RPMI8226 (cell line): ENCODE data around the gene ALX3.
"Not testable (repeated sequence)": the region's sequence is repeated elsewhere in the genome, so short reads cannot be mapped to it uniquely, and the experiment has no call there.

Experiments
- DNase-seq: peaks from one replicate; pipeline ENCODE4 v3.0.0-alpha.2; 2015

The ALX3 gene

DNA sequence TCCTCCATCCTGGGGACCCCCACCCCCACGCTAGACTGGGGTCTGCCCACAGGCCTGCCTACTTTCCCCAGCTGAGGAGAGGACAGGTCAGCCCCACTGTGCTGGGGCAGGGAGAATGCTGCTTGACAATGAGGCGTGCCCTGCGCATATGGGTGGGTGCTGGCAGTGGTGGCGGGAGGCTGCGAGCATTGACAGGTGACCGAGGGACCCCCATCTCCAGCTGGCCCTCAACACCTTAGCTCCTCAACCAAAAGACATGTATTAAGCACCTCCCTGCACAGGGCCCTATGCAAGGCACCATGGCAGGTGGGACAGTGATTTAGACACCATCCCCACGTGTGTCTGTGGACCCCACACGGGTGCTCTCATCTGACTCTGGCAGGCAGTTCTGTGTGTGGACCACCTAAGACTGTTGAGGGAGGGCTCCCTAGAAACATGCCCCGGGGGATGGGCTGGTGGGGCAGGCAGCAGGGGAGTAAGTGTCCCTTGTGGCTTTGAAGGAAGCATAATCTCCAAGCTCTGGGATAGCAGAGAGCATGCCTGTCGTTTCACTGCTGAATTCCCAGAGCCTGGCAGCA, 18.4 kb upstream of the ALX3 start:
- DNase-seq, result no peak

DNA sequence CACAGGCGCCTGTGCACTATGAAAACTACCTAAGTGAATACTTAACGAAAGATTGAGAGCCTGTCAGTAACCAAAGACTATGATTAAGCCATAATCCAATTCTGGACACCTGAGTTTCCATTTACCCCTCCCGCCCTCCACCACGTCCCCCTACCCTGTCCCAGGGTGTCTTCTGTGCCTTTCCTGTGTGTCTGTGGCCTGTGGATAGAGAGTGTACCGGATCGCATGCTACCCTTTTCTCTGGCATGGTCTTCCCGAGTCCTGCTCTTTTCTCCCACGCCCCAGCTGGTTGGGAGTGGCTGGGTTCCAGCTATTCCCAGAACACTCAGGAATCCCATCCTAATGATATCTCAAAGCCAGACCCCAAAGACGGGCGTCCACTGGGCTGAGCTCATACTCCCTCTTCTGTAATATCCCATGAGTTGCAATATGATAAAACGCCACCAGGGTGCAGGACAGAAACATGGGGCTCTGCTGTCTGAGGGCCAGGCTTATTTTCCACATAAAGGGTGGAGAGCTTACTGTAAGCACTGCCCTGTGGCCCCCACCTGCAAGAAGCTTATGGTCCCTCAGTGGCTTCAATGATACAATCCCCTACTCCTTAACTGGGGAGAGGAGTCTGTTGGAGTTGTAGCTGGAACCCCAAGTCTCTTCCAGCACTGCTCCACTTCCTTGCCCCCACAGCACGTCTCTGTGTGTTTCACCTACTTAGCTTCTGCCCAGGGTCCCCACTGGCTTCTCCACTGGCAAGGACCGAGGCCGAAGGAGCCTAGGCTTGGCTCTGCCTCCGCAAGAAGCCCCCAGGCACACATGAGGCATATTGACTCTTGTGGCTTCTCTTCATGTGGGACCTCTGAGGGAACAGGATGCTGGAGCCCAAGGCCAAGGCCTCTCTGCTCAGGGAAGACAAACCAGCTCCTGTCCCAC, 17.6 kb upstream of the ALX3 start:
- DNase-seq, result peak; percentile 59

DNA sequence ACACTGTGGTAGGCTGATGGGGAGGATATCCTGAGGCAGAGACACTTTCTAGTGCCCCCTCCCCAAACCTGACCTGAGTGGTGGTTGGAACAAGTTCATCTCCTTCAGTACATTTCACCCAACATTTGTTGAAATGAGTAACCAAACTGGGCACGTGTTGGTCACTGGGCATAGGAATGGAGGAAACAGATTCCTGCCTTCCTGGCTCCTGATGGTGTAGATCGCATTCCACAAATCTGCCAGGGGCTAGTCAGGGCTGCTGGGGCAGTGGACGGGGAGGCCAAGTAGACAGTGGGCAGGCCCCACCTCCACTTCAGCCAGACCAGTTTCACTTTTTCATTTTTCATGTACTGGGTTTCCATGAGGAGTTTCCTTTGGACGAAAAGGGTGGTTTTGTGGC, 16.5 kb upstream of the ALX3 start:
- DNase-seq, result no peak

DNA sequence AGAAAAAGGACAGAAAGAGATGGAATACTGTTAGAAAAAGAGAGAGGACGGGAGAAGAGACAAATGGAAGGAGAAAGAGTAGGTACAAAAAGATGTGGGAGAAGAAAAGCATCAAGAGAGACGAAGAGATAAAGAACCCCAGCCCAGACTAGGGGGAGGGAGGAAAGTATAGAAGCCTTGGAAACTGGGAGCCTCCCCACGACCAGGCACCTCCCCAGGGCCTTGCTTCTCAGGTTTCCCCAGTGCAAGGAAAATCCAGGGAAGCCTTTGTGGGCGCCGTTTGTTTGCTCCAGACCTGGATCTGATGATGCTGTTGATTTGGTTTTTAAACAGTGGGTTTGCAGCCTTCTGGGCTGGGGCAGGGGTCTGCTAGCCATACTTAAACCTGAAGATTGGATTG, 15.2 kb upstream of the ALX3 start:
- no peak for DNase-seq

DNA sequence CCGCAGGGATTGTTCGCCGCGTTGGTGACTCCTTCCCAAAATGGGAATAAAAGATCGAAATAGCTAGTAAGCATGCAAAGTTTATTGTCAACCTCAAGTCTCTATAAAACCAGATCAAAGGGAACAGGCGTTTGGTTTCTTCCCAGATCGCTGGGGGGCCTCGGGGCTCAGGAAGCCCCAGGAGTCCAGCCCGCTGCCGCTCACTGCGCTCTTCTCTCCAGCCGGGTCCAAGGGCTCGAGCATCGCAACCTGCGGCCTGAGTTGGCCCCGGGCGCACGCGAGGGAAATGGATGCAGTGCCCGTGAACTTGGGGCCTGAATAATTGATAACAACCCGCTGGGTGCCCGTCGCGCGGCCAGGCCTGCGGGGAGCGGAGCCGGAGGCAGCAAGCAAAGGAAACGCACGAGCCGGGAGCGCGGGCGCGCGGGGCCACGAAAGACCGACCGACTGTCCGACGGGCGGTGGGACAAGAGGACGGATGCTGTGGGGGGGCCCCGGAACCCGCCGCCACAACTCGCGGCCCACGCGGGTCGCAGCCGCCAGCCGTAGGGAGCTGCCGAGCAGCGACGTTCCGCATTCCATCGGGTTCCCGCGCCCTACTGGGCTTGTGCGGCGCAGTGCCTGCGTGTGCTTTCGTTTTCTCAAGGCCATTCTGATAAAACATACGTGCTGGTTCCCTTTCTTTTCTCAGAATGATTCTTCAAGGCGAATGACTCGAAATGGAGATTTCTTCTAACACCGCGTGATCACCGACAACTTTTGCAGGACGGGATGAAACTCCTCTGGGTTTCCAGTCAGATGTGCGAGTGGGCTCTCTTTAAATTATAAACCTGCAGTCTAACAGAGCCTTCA, 14.0 kb upstream of the ALX3 start:
- DNase-seq, result peak; percentile 20

DNA sequence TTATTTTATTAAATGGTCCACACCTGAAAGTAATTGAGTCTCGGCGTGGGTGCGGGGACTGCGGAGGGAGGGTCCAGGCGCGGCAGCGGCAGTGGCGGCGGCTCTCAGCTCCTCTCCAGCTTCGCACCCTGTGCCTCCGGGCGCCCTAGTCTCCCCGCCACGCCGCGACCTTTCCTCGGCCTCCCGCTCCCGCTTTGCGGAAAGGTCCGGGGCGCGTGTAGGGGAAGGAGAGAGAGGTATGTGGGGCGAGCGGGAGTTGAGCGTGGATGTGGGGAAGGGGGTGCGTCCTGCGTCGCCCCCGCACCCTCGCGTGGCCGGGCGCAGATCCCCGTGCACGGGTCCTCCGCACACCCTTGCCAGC, 13.4 kb upstream of the ALX3 start:
- DNase-seq, result no peak

DNA sequence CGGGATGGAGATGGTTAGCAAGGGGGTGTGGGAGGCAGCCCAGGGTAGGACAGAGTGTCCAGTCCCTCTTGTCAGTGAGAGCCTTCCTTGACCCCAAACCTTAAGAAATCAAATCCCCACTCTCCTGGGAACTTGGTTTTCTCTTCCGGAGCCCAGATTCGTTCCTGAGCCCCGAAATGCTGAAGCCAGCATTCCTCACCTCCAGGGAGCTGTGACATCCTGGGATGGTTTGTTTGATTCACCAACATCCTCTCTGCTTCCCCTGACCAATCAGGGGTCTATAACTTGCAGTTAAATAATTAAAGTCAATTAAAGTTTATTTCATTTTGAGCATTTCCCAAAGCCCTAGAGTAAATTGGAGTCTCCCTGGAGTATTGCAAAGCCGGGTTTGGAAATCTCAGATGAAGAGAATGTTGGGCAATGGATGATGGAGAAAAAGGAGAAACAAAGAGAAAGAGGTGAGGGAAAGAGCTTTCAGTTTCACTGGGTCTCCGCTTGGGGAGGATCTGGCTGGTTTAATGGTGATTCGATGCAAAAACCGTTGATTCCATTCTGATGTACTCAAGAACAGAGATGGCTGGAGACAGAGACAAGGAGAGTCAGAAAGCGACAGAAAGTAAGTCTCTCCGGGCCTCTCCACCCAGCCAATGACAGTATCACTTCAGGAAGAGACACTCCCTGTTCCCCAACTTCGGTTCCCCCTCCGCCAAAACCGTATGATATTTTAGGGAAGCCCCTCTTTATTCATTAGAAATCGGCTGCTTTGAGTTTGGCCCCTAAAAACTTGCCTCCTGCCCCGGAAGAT, 12.8 kb upstream of the ALX3 start:
- no peak for DNase-seq

DNA sequence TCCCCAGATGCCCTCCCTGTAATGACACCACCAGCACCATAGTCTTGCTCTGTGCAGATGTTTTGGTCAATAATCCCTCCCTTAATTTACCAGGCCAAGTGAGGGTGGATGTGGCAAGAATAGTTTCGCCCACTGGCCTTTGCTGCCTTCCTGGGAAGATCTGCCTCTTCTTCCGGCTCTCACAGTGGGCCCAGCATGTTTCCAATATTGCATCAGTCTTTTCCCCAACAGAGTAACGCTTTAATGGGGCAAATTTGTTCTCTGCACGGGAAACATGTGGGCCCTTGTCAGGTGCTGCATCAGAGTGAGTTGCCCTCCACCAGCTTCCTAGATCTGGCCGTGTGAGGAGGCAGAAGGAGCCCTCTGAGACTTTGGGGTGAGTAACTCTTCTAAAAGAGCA, 12.0 kb upstream of the ALX3 start:
- no peak for DNase-seq

DNA sequence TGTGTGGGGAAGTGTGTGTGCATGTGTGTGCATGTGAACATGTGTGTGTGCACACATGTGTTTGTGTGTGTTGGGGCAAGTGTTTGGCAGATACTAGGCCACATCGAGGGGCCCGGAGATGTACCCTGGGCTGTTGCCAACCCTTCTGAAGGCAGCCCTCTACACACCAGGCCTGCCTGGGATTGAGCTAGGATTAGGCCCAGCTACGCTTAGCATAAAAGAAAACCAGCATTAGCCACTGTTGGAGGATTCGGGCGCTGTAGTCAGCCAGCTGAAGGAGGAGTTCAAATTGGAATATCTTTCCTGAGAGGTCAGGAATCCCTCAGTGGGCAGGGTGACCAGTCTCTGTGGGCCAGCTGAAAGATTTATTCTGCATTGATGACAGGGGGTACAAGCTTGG, 10.6 kb upstream of the ALX3 start:
- no peak for DNase-seq

DNA sequence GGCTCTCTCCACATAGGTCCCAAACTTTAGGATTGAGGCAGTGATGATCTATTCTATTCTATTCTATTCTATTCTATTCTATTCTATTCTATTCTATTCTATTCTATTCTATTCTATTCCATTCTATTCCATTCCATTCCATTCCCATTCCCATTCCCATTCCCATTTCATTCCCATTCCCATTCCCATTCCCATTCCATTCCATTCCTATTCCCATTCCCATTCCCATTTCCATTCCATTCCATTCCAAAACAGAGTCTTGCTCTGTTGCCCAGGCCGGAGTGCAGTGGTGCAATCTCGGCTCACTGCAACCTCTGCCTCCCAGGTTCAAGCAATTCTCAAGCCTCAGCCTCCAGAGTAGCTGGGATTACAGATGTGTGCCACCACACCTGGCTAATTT, 9.5 kb upstream of the ALX3 start:
- DNase-seq, result not testable (repeated sequence)

DNA sequence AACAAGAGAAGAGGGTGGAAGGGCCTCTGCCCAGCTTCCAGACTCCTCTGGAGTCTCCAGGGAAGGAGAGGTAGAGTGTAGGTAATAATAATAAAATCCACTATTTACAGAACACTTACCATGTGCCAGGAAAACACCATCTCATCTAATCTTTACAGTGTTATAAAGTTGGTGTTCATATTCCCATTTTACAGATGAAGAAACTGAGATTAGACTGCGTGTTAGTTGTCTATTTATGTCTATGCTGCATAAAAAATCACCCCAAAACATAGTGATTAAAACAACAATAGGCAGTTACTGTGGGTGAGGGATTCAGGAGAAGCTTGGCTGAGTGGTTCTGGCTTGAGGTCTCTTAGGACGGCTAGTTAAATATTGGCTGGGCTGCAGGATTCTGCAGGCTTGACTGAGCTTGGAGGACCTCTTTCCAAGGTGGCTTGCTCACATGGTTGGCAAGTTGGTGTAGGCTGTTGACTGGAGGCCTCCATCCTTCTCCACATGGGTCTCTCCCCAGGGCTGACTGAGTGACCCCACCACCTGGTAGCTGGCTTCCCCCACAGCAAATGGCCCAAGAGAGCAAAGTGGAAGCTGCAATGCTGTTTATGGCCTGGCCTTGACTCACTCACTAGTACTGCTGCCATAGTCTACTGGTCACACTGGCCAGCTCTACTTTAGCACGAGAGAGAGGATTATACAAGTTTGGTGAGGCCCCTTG, 6.5 kb upstream of the ALX3 start:
- DNase-seq, result no peak

DNA sequence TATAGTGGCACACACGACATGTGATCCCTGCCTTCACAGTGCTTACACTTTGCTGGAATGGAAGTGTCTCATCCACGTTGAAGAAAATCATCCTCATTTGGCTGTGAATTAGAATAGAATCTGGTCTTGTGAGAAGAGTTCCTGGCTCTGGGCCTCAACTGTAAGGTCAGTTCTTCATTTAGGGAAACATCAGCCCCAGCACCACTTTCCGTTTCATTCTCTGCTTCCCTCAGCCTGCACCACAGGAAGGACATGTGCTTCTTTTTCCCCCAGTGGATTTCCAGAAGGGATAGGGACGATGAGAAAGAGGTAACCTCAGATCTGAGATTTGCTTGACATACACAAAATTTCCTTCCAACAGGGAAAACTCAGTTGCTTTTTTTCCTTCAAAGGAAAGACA, 3.7 kb upstream of the ALX3 start:
- DNase-seq, result no peak

DNA sequence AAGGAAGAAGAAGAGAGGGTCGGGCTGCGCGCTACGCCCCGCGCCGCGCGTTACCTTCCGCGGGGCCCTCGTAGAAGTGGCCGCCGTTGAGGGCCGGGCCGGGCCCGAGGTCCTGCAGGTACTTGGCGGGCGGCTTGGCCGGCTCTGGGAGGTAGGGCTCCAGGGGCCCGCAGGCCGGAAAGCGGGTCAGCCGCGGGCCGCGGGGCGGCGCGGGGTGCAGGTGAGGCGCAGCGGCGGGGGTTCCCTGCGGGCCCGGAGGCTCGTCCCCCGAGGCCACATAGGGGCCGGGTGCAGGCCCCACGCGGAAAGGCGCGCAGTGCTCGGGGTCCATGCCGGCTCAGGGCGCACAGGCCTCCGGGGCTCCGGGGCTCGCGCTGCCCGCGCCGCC, 196 bp downstream of the ALX3 start:
- no peak for DNase-seq

DNA sequence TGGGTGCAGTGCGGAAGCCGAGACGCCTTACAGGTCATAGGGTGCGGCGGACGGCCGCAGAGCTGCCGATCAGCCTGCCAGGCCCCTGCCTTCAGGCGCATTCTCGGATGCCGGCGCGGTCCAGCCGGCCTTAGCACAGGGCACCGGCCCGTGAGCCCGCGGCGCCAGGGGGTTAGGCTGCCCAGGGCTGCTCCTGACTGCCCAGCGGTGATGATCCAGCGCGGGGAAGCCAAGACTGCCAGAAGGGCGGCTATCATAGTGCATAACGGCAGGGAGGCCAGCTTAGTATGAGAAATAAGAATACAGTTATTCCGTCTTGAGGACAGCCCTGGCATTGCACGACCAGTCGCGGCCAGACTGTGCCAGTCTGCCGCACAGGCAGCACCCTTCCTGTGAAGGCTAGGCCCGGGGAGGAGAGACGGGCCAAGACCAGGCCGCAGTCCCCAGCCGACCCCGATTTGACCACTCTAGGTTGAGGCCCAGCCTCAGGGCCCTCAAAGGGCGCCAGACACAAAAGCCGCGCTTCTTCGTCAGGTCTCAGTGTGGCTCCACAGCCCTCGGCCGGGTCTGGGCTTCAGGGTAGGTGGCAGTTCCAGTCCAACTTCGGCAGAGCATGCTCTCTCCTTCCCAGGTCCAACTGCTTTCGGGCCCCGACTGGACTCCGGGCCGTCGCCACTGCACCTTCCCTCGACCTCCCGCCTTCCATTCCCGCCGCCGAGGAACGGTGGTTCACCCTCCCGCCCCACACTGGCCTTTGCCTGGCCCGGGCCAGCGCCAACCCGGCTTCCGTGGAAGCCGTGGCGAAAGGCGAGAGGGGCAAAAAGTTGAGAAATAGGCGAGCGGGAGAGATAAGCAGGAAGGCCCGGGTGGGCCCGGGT, 829 bp downstream of the ALX3 start:
- DNase-seq, result no peak

DNA sequence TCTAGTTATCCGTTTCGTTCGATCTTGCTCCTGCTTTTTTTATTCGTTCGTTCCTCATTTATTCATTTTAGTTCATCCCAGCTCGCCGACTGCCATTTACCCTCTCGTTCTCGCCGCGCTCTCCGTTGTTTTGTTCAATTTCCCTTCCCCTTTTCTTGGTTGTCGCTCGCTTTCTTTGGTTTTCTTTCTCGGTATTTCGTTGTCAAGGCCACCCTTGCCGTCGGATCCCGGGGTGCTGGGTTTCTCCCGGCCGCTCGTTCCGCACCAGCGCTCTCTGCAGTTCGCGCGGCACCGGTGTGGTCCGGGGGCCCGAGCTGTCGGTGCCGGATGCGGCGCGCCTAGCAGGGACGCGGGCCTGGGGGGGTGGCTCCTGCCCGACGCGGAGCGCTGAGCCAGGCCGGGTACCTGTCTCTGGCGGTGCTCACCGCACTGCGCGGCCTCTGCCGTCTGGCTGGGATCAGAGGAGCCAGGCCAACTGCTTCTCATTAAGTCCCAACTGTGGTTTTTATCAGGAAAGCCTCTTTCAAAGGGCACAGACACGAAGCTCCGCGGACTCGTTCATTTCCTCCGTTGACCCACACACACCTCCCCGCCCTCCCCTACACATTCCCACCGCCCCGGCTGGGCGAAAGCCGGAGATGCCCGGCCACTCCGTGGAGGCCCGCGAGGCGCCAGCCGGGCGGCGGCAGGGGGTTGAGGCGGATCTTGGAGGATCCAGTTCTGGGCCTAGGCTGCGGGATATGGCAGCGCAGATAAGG, 1.6 kb downstream of the ALX3 start:
- DNase-seq, result no peak

DNA sequence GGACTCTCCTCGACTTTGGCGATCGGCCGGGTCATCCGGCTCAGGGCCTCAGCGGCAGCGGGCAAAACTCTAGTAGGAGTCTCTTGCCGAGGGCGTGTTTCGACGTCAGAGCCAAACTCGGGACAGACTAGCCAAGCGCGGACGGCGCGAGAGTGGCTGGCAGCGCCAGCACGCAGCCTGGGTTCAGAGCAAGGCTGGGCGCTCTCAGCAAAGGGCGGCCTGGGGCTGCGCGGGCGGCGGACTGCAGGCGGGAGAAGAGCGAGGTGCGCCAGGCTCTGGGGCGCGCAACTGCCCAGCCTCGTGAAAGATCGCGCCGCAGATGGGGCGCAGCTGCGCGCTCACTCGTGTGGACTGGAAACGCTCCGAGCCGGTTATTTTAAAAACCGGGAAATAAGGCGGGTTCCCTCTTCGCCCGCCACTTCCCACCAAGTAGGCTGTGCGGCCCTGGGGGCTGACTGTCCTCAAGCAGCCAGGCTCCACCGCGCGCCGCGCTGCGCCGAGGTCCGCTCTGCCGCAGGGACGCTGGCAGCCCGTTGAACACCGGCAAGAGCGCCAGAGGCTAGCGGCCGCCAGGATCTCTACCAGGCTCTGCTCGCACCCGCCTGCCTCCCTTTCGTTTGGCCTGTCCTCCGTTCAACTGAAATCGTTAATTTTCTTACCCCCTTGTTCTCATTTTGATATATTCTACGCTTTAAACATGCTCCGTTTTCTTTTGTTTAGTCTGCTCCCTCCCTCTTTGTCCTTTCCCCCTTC, 2.4 kb downstream of the ALX3 start:
- no peak for DNase-seq

DNA sequence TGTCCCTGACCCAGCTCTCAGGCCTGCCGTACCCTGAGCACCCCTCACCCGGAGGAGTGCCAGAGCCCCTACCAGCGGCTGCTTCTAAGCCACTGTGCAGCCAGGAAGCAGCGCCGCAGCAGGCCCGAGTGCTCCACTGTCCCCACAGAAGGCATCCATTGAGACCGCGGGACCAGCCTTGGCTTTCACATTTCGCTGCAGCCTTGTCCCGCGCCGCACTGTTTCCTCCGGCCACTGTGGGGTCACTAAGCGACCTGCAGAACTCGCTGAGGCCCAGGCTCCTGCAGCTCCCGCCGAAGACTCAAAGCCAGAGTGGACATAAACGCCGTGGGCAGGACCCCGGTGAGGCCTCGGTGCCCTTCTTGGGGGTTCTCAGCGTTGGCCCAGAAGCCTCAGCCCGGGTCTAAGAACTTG, 3.0 kb downstream of the ALX3 start:
- no peak for DNase-seq

DNA sequence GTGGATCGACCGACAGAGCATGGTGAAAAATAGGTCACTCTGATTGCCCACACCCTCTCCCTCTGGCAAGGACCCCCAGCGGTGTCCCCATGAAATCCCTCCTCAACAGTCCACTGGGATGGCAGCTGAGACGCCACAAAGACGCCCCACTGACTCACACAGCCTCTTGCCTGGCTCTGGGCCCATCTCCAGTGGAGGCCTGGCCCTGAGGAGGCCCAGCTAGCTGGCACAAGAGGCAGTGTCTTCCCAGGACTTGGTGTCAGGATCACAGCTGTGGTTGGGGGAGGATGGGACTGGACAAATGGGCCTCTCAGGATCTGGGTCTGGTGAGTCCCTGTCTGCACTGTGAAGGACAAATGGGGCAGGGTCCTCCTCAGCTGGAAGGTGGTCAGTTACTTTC, 4.6 kb downstream of the ALX3 start:
- DNase-seq, result no peak

DNA sequence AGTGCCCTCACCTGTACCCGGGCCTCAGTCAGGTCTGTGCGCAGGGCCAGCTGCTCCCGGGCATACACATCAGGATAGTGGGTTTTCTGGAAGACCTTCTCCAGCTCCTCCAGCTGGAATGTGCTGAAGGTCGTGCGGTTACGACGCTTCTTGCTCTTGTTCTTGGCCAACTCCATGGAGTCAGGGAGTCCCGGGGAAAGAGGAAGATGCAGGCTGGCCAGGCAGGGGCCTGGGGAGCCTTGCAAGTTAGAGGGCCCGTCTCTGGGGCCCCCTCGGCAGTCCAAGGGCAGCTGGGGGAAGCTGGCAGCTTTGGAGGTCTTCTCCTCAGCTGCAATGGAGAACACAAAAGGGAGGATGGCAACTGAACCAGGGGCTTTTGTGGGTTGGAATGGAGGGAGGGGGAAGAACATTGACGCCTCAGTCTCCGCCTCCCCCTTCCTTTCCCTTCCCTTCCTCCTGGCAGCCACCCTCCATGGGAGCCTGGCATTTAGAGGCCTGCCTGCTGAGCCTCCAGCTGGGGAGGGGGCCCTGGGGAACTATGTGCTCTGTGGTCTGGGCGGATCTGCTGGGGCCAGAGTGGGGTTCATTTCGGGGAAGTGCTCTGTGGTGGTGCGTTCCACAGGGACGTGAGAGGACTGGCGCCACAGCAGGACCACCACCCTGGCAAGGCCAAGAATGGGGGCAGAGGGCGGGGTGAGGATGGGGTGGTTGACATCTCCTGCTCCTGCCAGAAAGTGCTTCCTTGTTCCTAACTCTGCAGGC, 5.7 kb downstream of the ALX3 start:
- DNase-seq, result no peak
